RWPE2 (cell line): ENCODE measurements around the gene HERPUD1.
A peak's percentile ranks its signal among the peaks of the same experiment; 100 is the strongest.

Experiments used
- ATAC-seq: fragments of 200-7000 bp; cut with Tn5 transposase; 3 replicates; pipeline ENCODE4 v1.9.1; 2021; ENCODE audit warnings: low read depth
- DNase-seq: peaks from one replicate; pipeline ENCODE4 v3.0.0-alpha.2; 2020; ENCODE audit warnings: low spot score
- H3K27ac ChIP-seq: fragments of 450-650 bp; 2 replicates; pipeline ENCODE4 v1.5.1; 2017; ENCODE audit warnings: mild to moderate bottlenecking; ENCODE audit not compliant: poor library complexity, severe bottlenecking
- H3K27me3 ChIP-seq: fragments of 250-450 bp; sonication (Bioruptor Pico); 2 replicates; pipeline ENCODE4 v1.5.1; 2021; ENCODE audit warnings: mild to moderate bottlenecking, moderate library complexity; ENCODE audit not compliant: insufficient read depth, poor library complexity, severe bottlenecking
- H3K36me3 ChIP-seq: fragments of 250-450 bp; sonication (Bioruptor Pico); 2 replicates; pipeline ENCODE4 v1.5.1; 2020; ENCODE audit warnings: low read depth, mild to moderate bottlenecking, moderate library complexity
- H3K4me1 ChIP-seq: fragments of 250-450 bp; sonication (Bioruptor Pico); 2 replicates; pipeline ENCODE4 v1.5.1; 2021; ENCODE audit warnings: mild to moderate bottlenecking, moderate library complexity; ENCODE audit not compliant: insufficient read depth, poor library complexity, severe bottlenecking
- H3K4me3 ChIP-seq: fragments of 250-450 bp; sonication (Bioruptor Pico); 2 replicates; pipeline ENCODE4 v1.5.1; 2021; ENCODE audit warnings: mild to moderate bottlenecking, moderate library complexity; ENCODE audit not compliant: severe bottlenecking
- H3K9me3 ChIP-seq: fragments of 250-450 bp; sonication (Bioruptor Pico); 2 replicates; pipeline ENCODE4 v1.5.1; 2021; ENCODE audit warnings: mild to moderate bottlenecking, moderate library complexity; ENCODE audit not compliant: severe bottlenecking
- TF ChIP-seq, protein P1 (sequence below): fragments of 450-650 bp; IDR thresholded peaks from one replicate; pipeline ENCODE4 v1.5.1; 2017; ENCODE audit warnings: mild to moderate bottlenecking, moderate library complexity; ENCODE audit not compliant: poor library complexity, severe bottlenecking

The HERPUD1 gene

DNA sequence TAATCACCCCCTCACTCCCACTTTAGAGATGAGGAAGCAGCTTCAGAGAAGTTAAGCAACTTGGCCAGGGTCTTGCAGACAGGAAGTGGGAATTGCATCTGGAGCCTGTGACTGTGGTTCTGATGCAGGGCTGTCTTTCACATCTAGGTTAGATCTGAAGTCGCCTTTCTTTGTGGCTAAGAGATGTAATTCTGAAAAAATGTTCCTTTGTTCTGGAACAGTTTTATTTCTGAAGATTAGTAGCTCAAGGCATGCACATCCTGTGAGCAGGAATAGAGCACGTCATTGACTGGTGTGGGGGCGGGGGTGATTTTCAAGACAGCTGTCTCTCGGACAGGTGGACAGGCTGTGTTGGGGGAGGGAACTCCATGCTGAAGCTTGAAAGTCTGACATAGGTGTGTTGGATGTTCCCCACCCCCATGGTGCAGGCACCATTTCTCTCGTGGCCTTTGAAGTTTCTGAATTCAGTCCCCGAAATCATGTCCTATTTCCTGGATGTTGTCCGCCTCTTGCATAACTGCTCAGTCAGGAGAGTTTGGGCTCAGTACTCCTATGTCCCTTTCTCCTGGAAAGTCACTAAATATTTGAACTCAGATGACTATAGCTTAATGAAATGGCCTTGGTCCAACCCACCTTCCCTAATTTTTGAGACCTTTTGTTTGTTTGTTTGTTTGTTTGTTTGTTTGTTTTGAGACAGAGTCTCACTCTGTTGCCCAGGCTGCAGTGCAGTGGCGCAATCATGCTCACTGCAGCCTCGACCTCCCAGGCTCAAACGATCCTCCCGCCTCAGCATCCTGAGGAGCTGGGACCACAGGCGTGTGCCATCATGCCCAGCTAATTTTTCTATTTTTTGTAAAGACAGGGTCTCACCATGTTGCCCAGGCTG lies 21.0 kb upstream of the HERPUD1 start:
- Histone ChIP-seq H3K36me3 (no peaks in the 10 kb centered on the region), H3K4me1 (peaks cover 38% of the 10 kb centered on the region), H3K27me3 (no peaks in the 10 kb centered on the region), H3K27ac (peak overlapping the region; percentile 91), H3K4me3 (no peak overlapping the region), H3K9me3 (no peaks in the 10 kb centered on the region)
- TF ChIP-seq, protein P1, sequence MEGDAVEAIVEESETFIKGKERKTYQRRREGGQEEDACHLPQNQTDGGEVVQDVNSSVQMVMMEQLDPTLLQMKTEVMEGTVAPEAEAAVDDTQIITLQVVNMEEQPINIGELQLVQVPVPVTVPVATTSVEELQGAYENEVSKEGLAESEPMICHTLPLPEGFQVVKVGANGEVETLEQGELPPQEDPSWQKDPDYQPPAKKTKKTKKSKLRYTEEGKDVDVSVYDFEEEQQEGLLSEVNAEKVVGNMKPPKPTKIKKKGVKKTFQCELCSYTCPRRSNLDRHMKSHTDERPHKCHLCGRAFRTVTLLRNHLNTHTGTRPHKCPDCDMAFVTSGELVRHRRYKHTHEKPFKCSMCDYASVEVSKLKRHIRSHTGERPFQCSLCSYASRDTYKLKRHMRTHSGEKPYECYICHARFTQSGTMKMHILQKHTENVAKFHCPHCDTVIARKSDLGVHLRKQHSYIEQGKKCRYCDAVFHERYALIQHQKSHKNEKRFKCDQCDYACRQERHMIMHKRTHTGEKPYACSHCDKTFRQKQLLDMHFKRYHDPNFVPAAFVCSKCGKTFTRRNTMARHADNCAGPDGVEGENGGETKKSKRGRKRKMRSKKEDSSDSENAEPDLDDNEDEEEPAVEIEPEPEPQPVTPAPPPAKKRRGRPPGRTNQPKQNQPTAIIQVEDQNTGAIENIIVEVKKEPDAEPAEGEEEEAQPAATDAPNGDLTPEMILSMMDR = no peak
- peak; percentile 74 for ATAC-seq
- no peak for DNase-seq

DNA sequence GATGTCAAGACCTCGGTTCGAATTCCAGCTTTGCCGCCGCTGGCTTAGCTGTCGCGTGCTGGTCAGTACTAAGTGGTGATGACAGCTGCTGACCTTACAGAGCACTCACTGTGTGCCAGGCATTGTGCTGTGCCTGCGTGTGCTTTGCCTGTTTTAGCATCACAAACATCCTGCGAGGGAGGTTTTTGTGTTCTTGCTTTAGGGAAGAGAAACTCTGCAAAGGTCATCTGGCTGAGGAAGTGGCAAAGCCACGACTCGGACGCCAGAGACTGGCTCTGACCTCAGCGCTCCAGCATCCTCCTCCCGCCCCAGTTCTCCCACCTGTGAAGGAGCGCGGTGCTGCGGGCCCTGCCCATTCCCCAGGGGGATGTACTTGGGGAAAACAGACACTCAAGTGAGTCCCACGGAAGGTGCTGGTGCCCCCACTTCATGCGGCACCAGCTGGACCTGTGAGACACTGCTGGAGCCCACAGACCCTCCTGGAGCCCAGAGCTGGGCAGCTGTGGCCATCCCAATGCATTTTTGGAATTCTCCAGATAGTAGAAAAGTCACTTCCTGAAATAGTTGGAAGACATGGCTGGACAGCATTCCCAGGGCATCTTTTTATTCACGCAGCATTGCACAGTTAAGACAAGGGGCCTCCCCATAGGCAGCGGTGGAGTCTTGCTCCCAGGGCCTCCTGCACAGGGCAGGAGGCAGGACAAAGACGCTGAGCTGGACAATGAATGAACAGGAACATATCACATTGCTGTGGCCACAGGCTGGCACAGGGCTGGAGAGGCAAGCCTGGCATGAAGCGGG lies 20.0 kb upstream of the HERPUD1 start:
- Histone ChIP-seq H3K27me3 (no peaks in the 10 kb centered on the region), H3K36me3 (no peaks in the 10 kb centered on the region), H3K4me3 (no peak overlapping the region), H3K9me3 (no peaks in the 10 kb centered on the region), H3K27ac (peak overlapping the region; percentile 91), H3K4me1 (peaks cover 38% of the 10 kb centered on the region)
- DNase-seq (no peak), ATAC-seq (no peak)
- TF ChIP-seq, protein P1 = no peak

GRCh38 chr16:56912746-56913708 lies 18.9 kb upstream of the HERPUD1 start:
- peak; percentile 69 for ATAC-seq
- Histone ChIP-seq H3K4me1 (peaks cover 38% of the 10 kb centered on the region), H3K4me3 (no peak overlapping the region), H3K27ac (peak overlapping the region; percentile 91), H3K27me3 (no peaks in the 10 kb centered on the region), H3K36me3 (no peaks in the 10 kb centered on the region), H3K9me3 (no peaks in the 10 kb centered on the region)
- TF ChIP-seq, protein P1 = no peak
- DNase-seq = no peak

DNA sequence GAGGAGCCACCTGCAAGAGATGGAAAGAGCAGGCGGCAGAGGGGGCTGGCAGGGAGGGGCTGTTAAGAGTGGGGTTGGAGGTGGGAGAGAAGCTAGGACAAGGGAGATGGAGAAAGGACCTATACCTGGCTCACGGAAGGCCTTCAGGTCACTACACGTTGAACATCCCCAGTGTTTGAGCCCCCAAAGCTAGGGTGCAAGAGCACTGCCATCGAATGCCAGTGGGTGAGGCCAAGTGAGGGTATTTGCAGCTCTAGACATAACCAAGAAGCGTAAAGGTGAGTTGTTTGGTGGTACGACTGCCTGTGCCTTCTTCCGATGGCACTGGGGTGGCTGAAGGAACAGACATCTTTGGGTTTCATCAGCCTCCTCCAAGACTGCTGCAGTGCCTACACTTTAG lies 17.0 kb upstream of the HERPUD1 start:
- H3K4me1 ChIP-seq = peaks cover 37% of the 10 kb centered on the region
- no peaks in the 10 kb centered on the region for H3K27me3 ChIP-seq

More for the DNA sequence above, 17.0 kb upstream of the HERPUD1 start:
- no peak for DNase-seq
- TF ChIP-seq, protein P1 = no peak
- Histone ChIP-seq H3K9me3 (no peaks in the 10 kb centered on the region), H3K4me3 (no peak overlapping the region), H3K36me3 (no peaks in the 10 kb centered on the region), H3K27ac (no peak overlapping the region)
- ATAC-seq = no peak
